ENCODE data around the gene RELT.

Gene RELT

DNA sequence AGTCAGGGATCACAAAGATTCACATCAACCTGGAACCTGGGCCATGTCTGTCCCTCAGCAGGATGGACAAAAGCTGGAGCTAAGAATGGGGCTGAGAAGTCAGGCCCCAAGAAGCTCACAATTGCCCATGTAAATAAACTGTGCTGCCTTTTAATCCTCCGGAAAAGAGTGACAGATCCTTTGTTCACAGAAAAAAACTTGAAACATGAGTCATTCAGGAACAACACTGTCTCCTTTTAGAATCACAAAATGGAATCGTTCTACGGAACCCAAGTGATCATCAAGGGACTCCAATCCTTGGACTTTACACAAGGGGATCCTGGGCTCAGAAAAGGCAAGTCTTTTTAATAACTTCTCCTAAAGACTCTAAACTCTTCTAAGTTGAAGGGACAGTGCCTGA, 36.1 kb downstream of the RELT start:
- no peak for DNase-seq (ENCODE audit: low spot score)
- no peak overlapping the region for H3K27ac ChIP-seq
- ChIA-PET CTCF (interaction anchor here (0.5 to 1.1 kb wide), 3 partner anchors 11 to 248 kb away, joined by 3 read pairs; no protein-coding TSS in a partner anchor), POLR2A (ENCODE audit: low non-redundant PET) (no interaction called here)
- TF ChIP-seq, protein P1, sequence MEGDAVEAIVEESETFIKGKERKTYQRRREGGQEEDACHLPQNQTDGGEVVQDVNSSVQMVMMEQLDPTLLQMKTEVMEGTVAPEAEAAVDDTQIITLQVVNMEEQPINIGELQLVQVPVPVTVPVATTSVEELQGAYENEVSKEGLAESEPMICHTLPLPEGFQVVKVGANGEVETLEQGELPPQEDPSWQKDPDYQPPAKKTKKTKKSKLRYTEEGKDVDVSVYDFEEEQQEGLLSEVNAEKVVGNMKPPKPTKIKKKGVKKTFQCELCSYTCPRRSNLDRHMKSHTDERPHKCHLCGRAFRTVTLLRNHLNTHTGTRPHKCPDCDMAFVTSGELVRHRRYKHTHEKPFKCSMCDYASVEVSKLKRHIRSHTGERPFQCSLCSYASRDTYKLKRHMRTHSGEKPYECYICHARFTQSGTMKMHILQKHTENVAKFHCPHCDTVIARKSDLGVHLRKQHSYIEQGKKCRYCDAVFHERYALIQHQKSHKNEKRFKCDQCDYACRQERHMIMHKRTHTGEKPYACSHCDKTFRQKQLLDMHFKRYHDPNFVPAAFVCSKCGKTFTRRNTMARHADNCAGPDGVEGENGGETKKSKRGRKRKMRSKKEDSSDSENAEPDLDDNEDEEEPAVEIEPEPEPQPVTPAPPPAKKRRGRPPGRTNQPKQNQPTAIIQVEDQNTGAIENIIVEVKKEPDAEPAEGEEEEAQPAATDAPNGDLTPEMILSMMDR (conservative IDR thresholded peaks at IDR 0.05; ENCODE audit: low read depth), result no peak

DNA sequence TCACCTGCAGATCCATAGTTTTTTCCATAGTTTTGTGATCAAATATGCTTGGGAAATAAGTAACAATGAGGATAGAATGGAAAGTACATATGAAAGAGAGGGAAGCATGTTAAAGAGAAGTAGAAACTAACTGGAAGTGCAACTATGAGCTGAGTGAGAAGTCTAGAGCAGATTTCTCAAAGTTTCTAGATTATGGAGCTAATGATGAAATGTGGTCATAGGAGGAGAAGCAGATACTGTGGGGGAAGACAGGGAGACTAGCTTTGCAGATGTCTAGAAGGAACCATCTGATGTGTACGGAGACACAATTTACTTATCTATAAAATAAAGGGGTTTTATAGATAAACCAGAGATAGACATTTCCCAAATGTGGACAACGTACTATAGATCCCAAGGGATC, 37.1 kb downstream of the RELT start:
- no peak for DNase-seq (ENCODE audit: low spot score)
- ChIA-PET POLR2A (ENCODE audit: low non-redundant PET) (no interaction called here), CTCF (interaction anchor here (0.5 to 0.6 kb wide), 2 partner anchors 16 to 1305 kb away, joined by 3 read pairs; no protein-coding TSS in a partner anchor)
- TF ChIP-seq, protein P1 (conservative IDR thresholded peaks at IDR 0.05; ENCODE audit: low read depth), result no peak
- no peak overlapping the region for H3K27ac ChIP-seq

DNA sequence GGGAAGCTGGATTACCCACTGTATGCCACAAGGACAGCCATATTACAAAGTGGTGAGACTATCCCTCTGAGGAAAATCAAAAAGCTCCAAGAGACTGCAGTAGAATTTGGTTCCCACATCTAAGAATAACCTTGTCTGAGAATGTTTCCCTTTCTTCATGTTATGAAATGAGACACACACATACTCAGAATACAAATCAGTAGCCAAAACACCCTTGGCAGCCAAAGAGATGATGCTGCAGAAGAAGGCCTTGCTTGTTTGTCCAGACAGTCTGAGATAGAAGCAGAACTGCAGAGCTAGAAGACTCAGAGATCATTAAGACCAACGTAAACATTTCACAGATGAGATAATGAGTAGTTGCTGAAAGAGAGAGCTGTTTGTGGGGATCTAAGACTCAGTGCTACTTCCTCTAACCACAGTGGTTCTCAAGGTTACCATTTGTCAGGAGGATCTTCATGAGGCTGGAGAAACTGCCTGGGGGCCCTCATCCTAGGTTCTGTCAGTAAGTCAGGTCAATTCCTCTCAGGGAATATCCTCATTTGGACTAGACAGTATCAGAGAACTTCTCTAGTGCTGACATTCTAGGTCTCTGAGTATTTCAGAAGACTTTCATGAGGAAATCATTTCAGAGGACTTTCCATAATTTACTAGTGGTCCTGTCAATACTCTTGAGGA, 38.9 kb downstream of the RELT start:
- TF ChIP-seq, protein P1 (conservative IDR thresholded peaks at IDR 0.05; ENCODE audit: low read depth), result no peak
- no peak overlapping the region for H3K27ac ChIP-seq
- no peak for DNase-seq (ENCODE audit: low spot score)
- CTCF ChIA-PET, result interaction anchor here (0.6 to 1.7 kb wide), 3 partner anchors 18 to 246 kb away, joined by 3 to 5 read pairs (median 4); no protein-coding TSS in a partner anchor
- POLR2A ChIA-PET (ENCODE audit: low non-redundant PET), result no interaction called here

DNA sequence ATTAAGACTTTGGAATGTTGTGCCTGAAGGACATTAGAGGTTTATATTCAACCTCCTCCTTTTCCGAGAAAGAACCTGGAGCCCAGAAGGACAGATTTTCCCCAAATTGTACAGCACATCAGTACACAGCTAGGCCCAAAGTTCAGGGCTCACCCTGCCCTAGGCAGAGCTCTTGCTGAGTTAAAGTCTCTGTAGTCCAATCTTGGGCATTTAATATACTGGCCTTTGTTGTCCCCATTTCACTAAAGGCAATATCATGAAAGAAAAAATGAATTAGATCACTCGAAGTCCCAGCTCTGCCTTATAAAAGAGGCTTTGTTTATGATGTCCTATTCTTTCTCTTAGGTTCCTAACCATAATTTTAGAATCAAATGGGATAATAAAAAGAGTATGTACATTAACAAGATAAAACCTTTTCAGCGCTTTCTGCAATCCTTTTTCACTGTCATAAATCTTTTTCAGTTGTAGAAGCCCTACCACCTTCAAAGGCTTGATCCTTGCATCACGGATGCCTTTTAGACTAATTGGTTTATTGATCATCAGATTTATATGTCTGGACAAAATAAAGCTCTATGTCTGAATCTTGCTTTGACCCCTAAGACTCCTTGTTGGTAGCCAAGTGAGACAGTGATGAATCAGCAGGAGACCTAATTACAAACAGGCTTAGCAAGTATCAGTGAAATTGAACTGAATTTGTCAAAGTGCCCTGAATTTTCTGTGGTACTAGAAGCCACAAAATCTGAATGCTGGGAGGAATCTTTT, 39.8 kb downstream of the RELT start:
- TF ChIP-seq, protein P1 (conservative IDR thresholded peaks at IDR 0.05; ENCODE audit: low read depth), result no peak
- DNase-seq (ENCODE audit: low spot score), result peak; percentile 18
- ChIA-PET POLR2A (ENCODE audit: low non-redundant PET) (no interaction called here), CTCF (interaction anchor here (1.7 kb wide), 1 partner anchor 245 kb away, joined by 5 read pairs; no protein-coding TSS in a partner anchor)
- no peak overlapping the region for H3K27ac ChIP-seq

DNA sequence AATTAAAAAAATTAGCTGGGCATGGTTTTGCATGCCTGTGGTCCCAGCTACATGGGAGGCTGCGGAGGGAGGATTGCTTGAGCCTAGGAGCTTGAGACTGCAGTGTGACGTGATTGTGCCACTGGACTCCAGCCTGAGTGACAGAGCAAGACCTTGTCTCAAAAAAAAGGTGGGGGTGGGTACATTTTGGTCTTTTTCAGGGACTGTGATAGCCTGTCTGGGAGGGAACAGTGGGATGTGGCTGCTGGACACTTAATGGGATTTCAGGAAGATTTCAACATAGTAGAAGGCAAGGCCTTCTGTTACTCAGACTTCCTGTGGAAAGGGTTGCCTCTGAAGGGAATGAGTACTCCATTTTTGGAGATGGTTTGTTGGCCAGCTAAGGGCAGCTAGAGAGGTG, 40.6 kb downstream of the RELT start:
- ChIA-PET CTCF (no interaction called here), POLR2A (ENCODE audit: low non-redundant PET) (no interaction called here)
- TF ChIP-seq, protein P1 (conservative IDR thresholded peaks at IDR 0.05; ENCODE audit: low read depth), result no peak
- no peak for DNase-seq (ENCODE audit: low spot score)
- no peak overlapping the region for H3K27ac ChIP-seq

DNA sequence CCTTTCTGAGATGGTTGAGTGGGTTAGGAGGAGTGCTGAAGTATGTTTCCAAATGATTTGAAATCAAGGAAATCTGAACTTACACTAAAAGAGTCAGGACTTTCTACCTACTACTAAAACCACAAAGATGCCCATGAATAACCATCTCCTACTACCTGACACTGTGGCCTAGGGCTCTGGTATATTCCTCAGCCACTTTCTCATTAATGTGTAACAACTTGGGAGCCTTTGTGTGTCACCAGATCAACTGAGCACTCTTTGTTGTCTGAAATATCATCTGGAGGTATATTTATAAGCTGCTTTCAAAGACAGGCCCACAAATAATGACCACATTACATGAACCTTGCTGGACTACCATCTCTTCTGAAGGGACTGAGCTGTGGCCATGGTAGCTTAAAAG, 43.9 kb downstream of the RELT start:
- no peak for DNase-seq (ENCODE audit: low spot score)
- TF ChIP-seq, protein P1 (conservative IDR thresholded peaks at IDR 0.05; ENCODE audit: low read depth), result no peak
- H3K27ac ChIP-seq, result no peak overlapping the region
- POLR2A ChIA-PET (ENCODE audit: low non-redundant PET), result no interaction called here
- CTCF ChIA-PET, result interaction anchor here (0.6 kb wide), 1 partner anchor 205 kb away, joined by 3 read pairs; no protein-coding TSS in a partner anchor
